ENCODE measurements around the gene MAST2.
"Not testable (repeated sequence)": the region's sequence is repeated elsewhere in the genome, so short reads cannot be mapped to it uniquely, and the experiment has no call there.

Gene MAST2

GRCh38 chr1:45949462-45949861 is 146.1 kb downstream of the MAST2 start:
- not testable (repeated sequence) for DNase-seq

GRCh38 chr1:45952072-45952471 is 148.7 kb downstream of the MAST2 start:
- no peak for DNase-seq

- DNase-seq = no peak
Measured at GRCh38 chr1:45953934-45954847, 150.8 kb downstream of the MAST2 start.

- DNase-seq = no peak
Measured at GRCh38 chr1:45957684-45958083, 154.3 kb downstream of the MAST2 start.

- DNase-seq = no peak
Measured at GRCh38 chr1:45958317-45958716, 154.9 kb downstream of the MAST2 start.

- DNase-seq = no peak
Measured at GRCh38 chr1:45960930-45961715, 157.7 kb downstream of the MAST2 start.

GRCh38 chr1:45961936-45962335 is 158.5 kb downstream of the MAST2 start:
- DNase-seq = not testable (repeated sequence)

GRCh38 chr1:45968941-45969666 is 165.7 kb downstream of the MAST2 start:
- DNase-seq = no peak

GRCh38 chr1:45969866-45970265 is 166.5 kb downstream of the MAST2 start:
- no peak for DNase-seq

GRCh38 chr1:45971335-45971734 is 167.9 kb downstream of the MAST2 start:
- DNase-seq = no peak

- no peak for DNase-seq
Measured at GRCh38 chr1:45971922-45972531, 168.6 kb downstream of the MAST2 start.

GRCh38 chr1:45972621-45973020 is 169.2 kb downstream of the MAST2 start:
- no peak for DNase-seq

- DNase-seq = no peak
Measured at GRCh38 chr1:45973121-45973520, 169.7 kb downstream of the MAST2 start.

- DNase-seq = peak; percentile 42
Measured at GRCh38 chr1:45974541-45975269, 171.3 kb downstream of the MAST2 start.

GRCh38 chr1:45976623-45977022 is 173.2 kb downstream of the MAST2 start:
- no peak for DNase-seq

- peak; percentile 100 for DNase-seq
Measured at GRCh38 chr1:45979074-45979777, 175.8 kb downstream of the MAST2 start.

GRCh38 chr1:45979778-45980176 is 176.4 kb downstream of the MAST2 start:
- peak; percentile 92 for DNase-seq

GRCh38 chr1:45982359-45982758 is 178.9 kb downstream of the MAST2 start:
- DNase-seq = no peak

GRCh38 chr1:45983967-45984366 is 180.6 kb downstream of the MAST2 start:
- DNase-seq = no peak

- DNase-seq = no peak
Measured at GRCh38 chr1:45987204-45987603, 183.8 kb downstream of the MAST2 start.

GRCh38 chr1:45989249-45989648 is 185.8 kb downstream of the MAST2 start:
- DNase-seq = no peak
